Breast epithelium (tissue), 4 donors: ENCODE measurements around the gene DFFB. TPM values are rescaled to one million over a fixed set of nuclear protein-coding genes. Genes with fewer than 3 reads are reported as not detected.

ENCODE experiments used
- DNase-seq, 2 donors: peaks; one replicate each; pipeline ENCODE4 v3.0.0-alpha.2; 2019; ENCODE audit warnings: low spot score in 2 of 2
- H3K27ac ChIP-seq, 2 donors: fragments of 200-600 bp; sonication (generic) in 1 of 2; one replicate each; pipeline ENCODE4 v1.5.1; 2016 to 2019; ENCODE audit warnings: mild to moderate bottlenecking in 1 of 2
- H3K27me3 ChIP-seq, 2 donors: fragments of 200-600 bp; sonication (generic) in 1 of 2; one replicate each; pipeline versions ENCODE4 v1.5.1 to v1.6.0; 2017 to 2019; ENCODE audit warnings: control low read depth in 1 of 2, mild to moderate bottlenecking in 1 of 2
- H3K36me3 ChIP-seq: fragments of 200-600 bp; one replicate; pipeline ENCODE4 v1.5.1; 2019
- H3K4me1 ChIP-seq, 2 donors: fragments of 200-600 bp; sonication (generic); one replicate each; pipeline ENCODE4 v1.5.1; 2016 to 2019; ENCODE audit warnings: control low read depth in 1 of 2
- H3K4me3 ChIP-seq, 3 donors: fragments of 200-600 bp; sonication (generic); 1 replicate in 2 of 3; 2 replicates in 1 of 3; pipeline ENCODE4 v1.5.1; 2016 to 2019; ENCODE audit warnings: mild to moderate bottlenecking in 3 of 3, moderate library complexity in 2 of 3
- H3K9me3 ChIP-seq, 2 donors: fragments of 200-600 bp; sonication (generic) in 1 of 2; one replicate each; pipeline ENCODE4 v1.5.1; 2016 to 2019; ENCODE audit warnings: control low read depth in 1 of 2
- CTCF ChIP-seq, 3 donors: fragments of 450-650 bp; IDR thresholded peaks; one replicate each; pipeline ENCODE4 v1.5.1; 2016 to 2017; ENCODE audit warnings: antibody characterized with exemption in 3 of 3, mild to moderate bottlenecking in 3 of 3, moderate library complexity in 3 of 3
- POLR2A ChIP-seq: fragments of 450-650 bp; IDR thresholded peaks from one replicate; pipeline ENCODE4 v1.6.1; 2016; ENCODE audit warnings: antibody characterized with exemption, mild to moderate bottlenecking, moderate library complexity
- POLR2AphosphoS5 ChIP-seq, 3 donors: sonication (generic); formaldehyde crosslinking; IDR thresholded peaks; one replicate each; pipeline ENCODE4 v1.6.1; 2017; ENCODE audit warnings: antibody characterized with exemption in 3 of 3
- intact Hi-C: fragments of 100-400 bp; cut with DNase I; formaldehyde crosslinking; loops from one replicate; pipeline ENCODE4 v1.15.1; 2023; ENCODE audit warnings: low total_unique reads
- total RNA-seq, 3 donors: library from RNA; depleted of rRNA; stranded (reverse); fragments of >200 nt; gene quantifications; one replicate each; pipeline ENCODE4 v1.1.0, GENCODE V29; 2016

Gene DFFB
- total RNA-seq, 3 donors from 2014 or later = 9.1 to 14.4 (median 11.3) TPM

GRCh38 chr1:3889936-3890335, 32.7 kb downstream of the DFFB start:
- Histone ChIP-seq H3K4me3 (no peak overlapping the region), H3K27ac (no peak overlapping the region), H3K36me3 (no peaks in the 10 kb centered on the region), H3K4me1 (no peaks in the 10 kb centered on the region), H3K9me3 (no peaks in the 10 kb centered on the region), H3K27me3 (no peaks in the 10 kb centered on the region)
- intact Hi-C loops = no loop called here
- no peak for TF ChIP-seq POLR2AphosphoS5 (IDR thresholded peaks at IDR 0.05)
- no peak for TF ChIP-seq POLR2A
- no peak for TF ChIP-seq CTCF (IDR thresholded peaks at IDR 0.05)
- no peak for DNase-seq

- Histone ChIP-seq H3K9me3 (no peaks in the 10 kb centered on the region), H3K27me3 (no peaks in the 10 kb centered on the region), H3K36me3 (no peaks in the 10 kb centered on the region), H3K27ac (peak overlapping the region in 1 of 2 donors; percentile 65), H3K4me1 (no peaks in the 10 kb centered on the region), H3K4me3 (no peak overlapping the region)
- DNase-seq = no peak
- TF ChIP-seq POLR2A (no peak), CTCF (IDR thresholded peaks at IDR 0.05) (peak in 1 of 3 donors; percentile 35), POLR2AphosphoS5 (IDR thresholded peaks at IDR 0.05) (no peak)
- intact Hi-C loops = no loop called here
Observed at GRCh38 chr1:3890389-3891328, 33.4 kb downstream of the DFFB start.

DNA sequence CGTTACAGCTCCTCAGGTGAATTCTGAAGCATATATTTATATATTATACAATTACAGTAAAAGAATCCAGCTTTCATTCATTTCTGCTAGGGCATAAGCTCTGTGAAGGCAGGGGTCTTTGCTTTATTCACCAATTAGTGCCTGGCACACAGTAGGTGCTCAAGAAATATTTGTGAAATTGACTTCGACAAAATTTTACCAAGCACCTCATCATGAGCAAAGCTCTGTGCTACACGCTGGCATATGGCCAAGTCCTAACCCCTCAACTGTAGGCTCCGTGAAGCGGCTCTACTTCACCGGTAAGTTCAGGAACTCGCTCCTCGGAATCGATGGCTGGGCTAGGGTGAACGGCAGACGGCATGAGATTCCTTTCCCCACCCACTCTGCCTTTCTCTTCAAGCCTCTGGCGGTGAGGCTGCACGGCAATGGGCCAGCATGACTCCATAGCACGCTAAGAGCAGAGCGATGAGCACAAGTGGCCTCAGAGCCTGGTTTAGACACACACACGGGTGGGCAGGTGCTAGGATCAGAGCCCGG, 34.1 kb downstream of the DFFB start:
- H3K36me3 ChIP-seq = no peaks in the 10 kb centered on the region
- H3K27ac ChIP-seq = peak overlapping the region; percentile 5 to 65
- H3K4me1 ChIP-seq = no peaks in the 10 kb centered on the region
- no peaks in the 10 kb centered on the region for H3K9me3 ChIP-seq
- intact Hi-C loops = no loop called here
- H3K27me3 ChIP-seq = no peaks in the 10 kb centered on the region
- no peak for TF ChIP-seq POLR2A
- no peak for TF ChIP-seq CTCF (IDR thresholded peaks at IDR 0.05)
- TF ChIP-seq POLR2AphosphoS5 (IDR thresholded peaks at IDR 0.05) = no peak
- peak in 1 of 2 donors; percentile 35 for DNase-seq
- H3K4me3 ChIP-seq = no peak overlapping the region

DNA sequence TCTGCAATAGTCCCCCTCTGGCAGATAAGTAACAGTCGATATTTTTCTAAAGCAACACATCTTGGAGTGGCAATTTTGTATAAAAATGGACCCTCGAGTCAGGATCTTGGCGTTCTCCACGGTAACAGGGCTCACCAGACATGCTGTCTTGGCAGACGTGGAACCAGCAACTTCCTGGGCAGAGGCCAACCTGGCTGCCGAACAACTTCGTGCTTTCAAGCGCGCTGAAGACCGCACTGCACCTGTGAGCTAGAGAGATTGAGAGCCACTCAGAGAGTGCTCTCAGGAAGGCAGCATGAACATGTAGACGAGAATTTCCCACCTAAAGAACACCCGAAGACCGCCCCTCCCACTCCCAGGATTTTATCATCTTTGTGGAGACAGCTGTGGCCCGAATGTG, 35.5 kb downstream of the DFFB start:
- intact Hi-C loops = no loop called here

More for the DNA sequence above, 35.5 kb downstream of the DFFB start:
- peaks cover 5 to 6% of the 10 kb centered on the region in 2 donors for H3K9me3 ChIP-seq
- no peaks in the 10 kb centered on the region for H3K36me3 ChIP-seq
- no peak overlapping the region for H3K4me3 ChIP-seq
- H3K27me3 ChIP-seq = no peaks in the 10 kb centered on the region
- no peak overlapping the region for H3K27ac ChIP-seq
- TF ChIP-seq POLR2AphosphoS5 (IDR thresholded peaks at IDR 0.05) (no peak), POLR2A (no peak), CTCF (IDR thresholded peaks at IDR 0.05) (no peak)
- no peaks in the 10 kb centered on the region for H3K4me1 ChIP-seq
- DNase-seq = peak in 1 of 2 donors; percentile 63
